KMS-11 (cell line): ENCODE data around the gene KISS1R.
"Not testable (repeated sequence)": the region's sequence is repeated elsewhere in the genome, so short reads cannot be mapped to it uniquely, and the experiment has no call there.

Experiments used
- H2AFZ ChIP-seq: fragments of 200-600 bp; sonication (generic); 2 replicates; pipeline ENCODE4 v1.6.1; 2016; ENCODE audit warnings: antibody characterized with exemption, mixed run types, low read depth
- H3K27ac ChIP-seq: fragments of 200-600 bp; sonication (generic); 2 replicates; pipeline ENCODE4 v1.6.1; 2016; ENCODE audit warnings: mild to moderate bottlenecking, mixed run types
- H3K27me3 ChIP-seq: fragments of 200-600 bp; sonication (generic); 2 replicates; pipeline ENCODE4 v1.6.1; 2017; ENCODE audit warnings: mild to moderate bottlenecking, low read depth, mixed run types, moderate library complexity; ENCODE audit not compliant: insufficient read depth
- H3K36me3 ChIP-seq: fragments of 200-600 bp; sonication (generic); 2 replicates; pipeline ENCODE4 v1.6.1; 2017; ENCODE audit warnings: mild to moderate bottlenecking, mixed run types; ENCODE audit not compliant: insufficient read depth
- H3K4me1 ChIP-seq: fragments of 200-600 bp; sonication (generic); 2 replicates; pipeline ENCODE4 v1.6.1; 2016; ENCODE audit warnings: mild to moderate bottlenecking, low read depth, mixed run types; ENCODE audit not compliant: poor library complexity, severe bottlenecking
- H3K4me2 ChIP-seq: fragments of 200-600 bp; sonication (generic); 2 replicates; pipeline ENCODE4 v1.7.0; 2016; ENCODE audit warnings: mild to moderate bottlenecking, mixed run types
- H3K4me3 ChIP-seq: fragments of 200-600 bp; sonication (generic); IDR thresholded peaks from 2 replicates; pipeline ENCODE4 v1.6.1; 2017; ENCODE audit warnings: low read depth, low read length, mixed read lengths; ENCODE audit not compliant: insufficient read depth
- H3K79me2 ChIP-seq: fragments of 200-600 bp; sonication (generic); 2 replicates; pipeline ENCODE4 v1.6.1; 2016; ENCODE audit warnings: low read depth, mixed run types; ENCODE audit not compliant: insufficient read depth
- H3K9ac ChIP-seq: fragments of 200-600 bp; sonication (generic); 2 replicates; pipeline ENCODE4 v1.6.1; 2016; ENCODE audit warnings: mild to moderate bottlenecking, mixed run types
- H4K20me1 ChIP-seq: fragments of 200-600 bp; sonication (generic); 2 replicates; pipeline ENCODE4 v1.6.1; 2016; ENCODE audit warnings: mild to moderate bottlenecking, mixed run types; ENCODE audit not compliant: insufficient read depth
- TF ChIP-seq, protein P1 (sequence below): fragments of 200-600 bp; sonication (generic); conservative IDR thresholded peaks from 2 replicates; pipeline ENCODE4 v1.6.1; 2017; ENCODE audit warnings: low read depth, mild to moderate bottlenecking, antibody characterized with exemption, low read length, moderate library complexity, mixed read lengths

KISS1R gene

DNA sequence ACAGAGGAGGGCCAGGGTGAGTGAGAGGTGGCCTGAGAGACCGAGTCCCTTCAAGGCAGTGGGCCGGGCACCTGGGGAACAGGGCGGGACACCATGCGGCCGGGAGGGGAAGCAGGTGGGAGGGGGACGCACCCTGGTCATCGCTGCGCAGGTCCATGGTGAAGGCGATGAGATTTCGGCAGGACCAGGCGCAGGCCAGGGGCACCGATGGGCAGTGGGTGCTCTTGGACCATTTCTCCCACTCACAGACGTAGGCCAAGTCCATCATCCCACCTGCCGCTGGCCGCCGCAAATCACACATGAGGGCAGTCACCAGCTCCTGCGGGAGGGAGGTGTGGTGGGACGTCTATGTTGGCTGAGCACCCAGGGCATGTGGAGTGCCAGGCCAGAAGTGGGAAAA, 26.3 kb upstream of the KISS1R start:
- no peak overlapping the region for H3K9ac ChIP-seq
- TF ChIP-seq, protein P1, sequence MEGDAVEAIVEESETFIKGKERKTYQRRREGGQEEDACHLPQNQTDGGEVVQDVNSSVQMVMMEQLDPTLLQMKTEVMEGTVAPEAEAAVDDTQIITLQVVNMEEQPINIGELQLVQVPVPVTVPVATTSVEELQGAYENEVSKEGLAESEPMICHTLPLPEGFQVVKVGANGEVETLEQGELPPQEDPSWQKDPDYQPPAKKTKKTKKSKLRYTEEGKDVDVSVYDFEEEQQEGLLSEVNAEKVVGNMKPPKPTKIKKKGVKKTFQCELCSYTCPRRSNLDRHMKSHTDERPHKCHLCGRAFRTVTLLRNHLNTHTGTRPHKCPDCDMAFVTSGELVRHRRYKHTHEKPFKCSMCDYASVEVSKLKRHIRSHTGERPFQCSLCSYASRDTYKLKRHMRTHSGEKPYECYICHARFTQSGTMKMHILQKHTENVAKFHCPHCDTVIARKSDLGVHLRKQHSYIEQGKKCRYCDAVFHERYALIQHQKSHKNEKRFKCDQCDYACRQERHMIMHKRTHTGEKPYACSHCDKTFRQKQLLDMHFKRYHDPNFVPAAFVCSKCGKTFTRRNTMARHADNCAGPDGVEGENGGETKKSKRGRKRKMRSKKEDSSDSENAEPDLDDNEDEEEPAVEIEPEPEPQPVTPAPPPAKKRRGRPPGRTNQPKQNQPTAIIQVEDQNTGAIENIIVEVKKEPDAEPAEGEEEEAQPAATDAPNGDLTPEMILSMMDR: no peak
- H3K27me3 ChIP-seq: no peaks in the 10 kb centered on the region
- H3K4me2 ChIP-seq: no peak overlapping the region
- no peak overlapping the region for H3K4me3 ChIP-seq
- peaks cover 9% of the 10 kb centered on the region; the same call in 1 of the 2 replicates for H3K79me2 ChIP-seq
- H3K4me1 ChIP-seq: no peaks in the 10 kb centered on the region
- no peak overlapping the region for H2AFZ ChIP-seq
- no peaks in the 10 kb centered on the region for H4K20me1 ChIP-seq
- no peaks in the 10 kb centered on the region for H3K36me3 ChIP-seq
- no peak overlapping the region for H3K27ac ChIP-seq

DNA sequence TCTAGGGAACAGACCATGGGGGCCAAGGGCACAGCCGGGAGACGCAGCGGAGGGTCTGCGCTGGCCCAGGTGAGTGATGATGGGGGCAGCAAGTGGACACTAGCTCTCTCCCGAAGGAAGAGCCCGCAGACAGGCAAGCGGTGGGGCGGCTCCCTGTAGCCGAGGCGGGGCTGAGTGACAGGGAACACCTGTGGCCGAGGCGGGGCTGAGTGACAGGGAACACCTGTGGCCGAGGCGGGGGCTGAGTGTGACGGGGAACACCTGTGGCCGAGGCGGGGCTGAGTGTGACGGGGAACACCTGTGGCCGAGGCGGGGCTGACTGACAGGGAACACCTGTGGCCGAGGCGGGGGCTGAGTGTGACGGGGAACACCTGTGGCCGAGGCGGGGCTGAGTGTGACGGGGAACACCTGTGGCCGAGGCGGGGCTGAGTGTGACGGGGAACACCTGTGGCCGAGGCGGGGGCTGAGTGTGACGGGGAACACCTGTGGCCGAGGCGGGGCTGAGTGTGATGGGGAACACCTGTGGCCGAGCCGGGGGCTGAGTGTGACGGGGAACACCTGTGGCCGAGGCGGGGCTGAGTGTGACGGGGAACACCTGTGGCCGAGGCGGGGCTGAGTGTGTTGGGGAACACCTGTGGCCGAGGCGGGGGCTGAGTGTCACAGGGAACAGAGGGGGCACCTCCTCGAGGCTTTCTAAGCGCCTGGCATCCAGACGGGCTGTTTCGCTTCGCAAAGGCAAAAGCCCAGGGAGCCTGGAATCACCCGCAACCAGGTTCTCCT, 25.5 kb upstream of the KISS1R start:
- H3K9ac ChIP-seq: peak overlapping the region; percentile 67; the same call in 1 of the 2 replicates

DNA sequence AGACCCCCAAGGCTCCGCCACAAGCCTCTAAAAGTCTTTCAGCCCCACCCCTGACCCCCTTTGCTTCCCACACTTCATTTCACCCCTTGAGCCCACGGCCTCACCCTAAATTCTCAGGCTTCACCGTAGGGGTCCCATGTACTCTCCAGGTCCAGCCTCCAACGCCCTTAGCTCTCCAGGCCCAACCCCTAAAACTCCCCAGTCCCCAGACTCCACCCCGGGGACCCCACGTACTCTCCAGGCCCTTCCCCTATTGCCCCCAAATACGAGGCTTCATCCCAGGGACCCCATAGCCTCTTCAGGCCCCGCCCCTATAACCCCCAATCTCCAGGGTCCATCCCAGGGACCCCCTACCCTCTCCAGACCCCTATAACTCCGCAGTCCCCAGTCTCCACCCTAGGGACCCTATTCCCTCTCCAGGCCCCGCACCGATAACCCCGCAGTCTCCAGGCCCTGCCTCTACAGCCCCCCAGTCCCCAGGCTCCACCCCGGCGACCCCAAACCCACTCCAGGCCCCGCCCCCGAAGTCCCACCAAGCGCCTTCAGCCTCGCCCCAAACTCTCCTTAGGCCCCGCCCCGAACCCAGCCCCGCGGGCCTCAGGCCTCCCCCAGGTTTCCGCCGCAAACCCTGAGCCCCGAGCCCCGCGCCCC, 24.8 kb upstream of the KISS1R start:
- TF ChIP-seq, protein P1: no peak
- Histone ChIP-seq H2AFZ (no peak overlapping the region), H3K27me3 (no peaks in the 10 kb centered on the region), H3K9ac (peak overlapping the region; percentile 67; the same call in 1 of the 2 replicates), H3K4me3 (no peak overlapping the region), H3K79me2 (peaks cover 9% of the 10 kb centered on the region; the same call in 1 of the 2 replicates), H3K27ac (peak overlapping the region; percentile 33; the same call in 1 of the 2 replicates), H3K36me3 (no peaks in the 10 kb centered on the region), H4K20me1 (no peaks in the 10 kb centered on the region), H3K4me1 (no peaks in the 10 kb centered on the region), H3K4me2 (peak overlapping the region; percentile 91)

More for the DNA sequence above, 25.5 kb upstream of the KISS1R start:
- not testable (repeated sequence) for H4K20me1 ChIP-seq, H3K27ac ChIP-seq, H3K27me3 ChIP-seq, H3K79me2 ChIP-seq, H3K36me3 ChIP-seq, H3K4me3 ChIP-seq, H2AFZ ChIP-seq, H3K4me1 ChIP-seq
- H3K4me2 ChIP-seq: peak overlapping the region; percentile 91

GRCh38 chr19:892894-893689, 24.0 kb upstream of the KISS1R start, which contains the start of the genes MED16 and RNU6-9:
Gene MED16 (minus strand): TSS chr19:893187. CDS start chr19:891131, 2,056 bp downstream.
Gene RNU6-9 (plus strand): TSS chr19:893484.
- Histone ChIP-seq H2AFZ (peak within 1 kb of the TSS; percentile 65; the same call in 1 of the 2 replicates), H3K4me1 (no peaks in the 10 kb centered on the region), H3K4me2 (peak within 1 kb of the TSS; percentile 91), H3K36me3 (no peaks in the 10 kb centered on the region), H3K9ac (peak within 1 kb of the TSS; percentile 67; the same call in 1 of the 2 replicates), H3K79me2 (peaks cover 9% of the 10 kb centered on the region; the same call in 1 of the 2 replicates), H3K27ac (peak within 1 kb of the TSS; percentile 58), H3K4me3 (no peak within 1 kb of the TSS), H4K20me1 (no peaks in the 10 kb centered on the region), H3K27me3 (no peaks in the 10 kb centered on the region)
- TF ChIP-seq, protein P1: no peak
